Measurements from ENCODE around the gene STK38L.

STK38L gene

DNA sequence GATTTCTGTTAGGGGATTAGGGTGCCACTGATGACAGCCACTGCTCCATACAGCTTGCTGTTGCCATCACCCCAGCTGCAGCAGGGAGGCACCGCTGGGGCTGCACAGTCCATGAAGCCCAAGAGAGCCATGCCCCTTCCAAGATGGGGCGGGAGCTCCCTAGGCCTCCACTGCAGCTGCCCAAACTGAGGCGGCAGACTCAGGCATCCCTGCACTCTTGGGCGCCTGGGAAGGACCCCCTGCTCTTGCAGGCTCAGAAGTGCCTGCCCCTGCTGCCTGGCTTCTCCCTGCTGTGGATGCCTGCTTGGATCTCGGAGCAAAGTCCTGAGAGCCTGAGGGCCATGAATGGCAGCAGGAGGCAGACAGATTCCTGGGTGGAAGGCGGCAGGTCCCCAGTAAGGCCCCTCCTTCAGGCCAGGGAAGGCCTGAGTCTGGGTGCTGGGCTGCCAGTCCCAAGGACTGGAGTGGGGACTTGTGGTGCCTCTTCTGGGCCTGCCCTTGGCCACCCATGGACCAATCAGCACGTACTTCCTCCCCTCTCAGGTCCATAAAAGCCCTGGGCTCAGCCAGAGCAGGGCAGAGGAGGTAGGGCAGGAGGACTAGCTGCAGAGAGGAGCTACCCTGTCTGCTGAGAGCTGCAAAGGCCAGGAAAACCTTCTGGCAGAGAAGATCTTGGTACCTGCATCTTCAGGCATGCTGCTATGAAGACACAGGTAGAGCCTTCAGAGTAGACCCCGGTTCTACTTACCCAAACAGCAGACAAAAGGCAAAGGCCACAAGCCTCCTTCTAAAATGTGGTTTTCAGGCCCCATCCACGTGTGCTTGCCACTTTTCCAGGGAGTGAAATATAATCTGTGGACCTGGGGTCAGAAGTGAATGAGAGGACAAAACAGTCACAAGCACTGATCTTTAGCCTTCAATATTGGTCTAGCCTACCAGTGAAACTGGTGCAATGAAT lies 30.0 kb upstream of the STK38L start:
- CTCF ChIA-PET: no interaction called here
- POLR2A ChIA-PET: no interaction called here
- no peaks in the 10 kb centered on the region for H3K4me1 ChIP-seq (ENCODE audit: control extremely low read depth in 1 of 4, control insufficient read depth in 4 of 4, insufficient read depth in 4 of 4, low read length in 3 of 4)

GRCh38 chr12:27217590-27217989 lies 26.5 kb upstream of the STK38L start:
- H3K4me1 ChIP-seq (ENCODE audit: control extremely low read depth in 1 of 4, control insufficient read depth in 4 of 4, insufficient read depth in 4 of 4, low read length in 3 of 4): peaks cover 0 to 15% (median 1%) of the 10 kb centered on the region in 4 experiments
- CTCF ChIA-PET: no interaction called here
- no peak for DNase-seq
- peaks cover 0 to 5% (median 0%) of the 10 kb centered on the region in 5 experiments for H3K9me3 ChIP-seq (ENCODE audit: control extremely low read depth in 1 of 5, control insufficient read depth in 4 of 5, insufficient read depth in 2 of 5, low read depth in 1 of 5, low read length in 4 of 5)
- no peaks in the 10 kb centered on the region for H3K27me3 ChIP-seq (replicated peaks in 2 of 5; ENCODE audit: control insufficient read depth in 4 of 5, insufficient read depth in 5 of 5, low read length in 4 of 5)
- 100% methylated on average over 1 of the region's 2 CpGs for WGBS (ENCODE audit: insufficient coverage)
- no peak overlapping the region for H3K27ac ChIP-seq (ENCODE audit: insufficient read depth in 1 of 2, low read depth in 1 of 2, low read length in 2 of 2, poor library complexity in 1 of 2, severe bottlenecking in 2 of 2)
- POLR2A ChIA-PET: interaction anchor here (1.2 kb wide), 1 partner anchor 36 kb away, joined by 3 read pairs; no protein-coding TSS in a partner anchor
- no peak overlapping the region for H3K4me3 ChIP-seq (ENCODE audit: control insufficient read depth in 1 of 7, extremely low read depth in 1 of 7, insufficient read depth in 4 of 7, low read depth in 2 of 7, low read length in 6 of 7)
- no peaks in the 10 kb centered on the region for H3K36me3 ChIP-seq (ENCODE audit: control insufficient read depth in 4 of 4, insufficient read depth in 4 of 4, low read length in 3 of 4)

More for the DNA sequence above, 30.0 kb upstream of the STK38L start:
- H3K4me3 ChIP-seq (ENCODE audit: control insufficient read depth in 1 of 7, extremely low read depth in 1 of 7, insufficient read depth in 4 of 7, low read depth in 2 of 7, low read length in 6 of 7): no peak overlapping the region
- no peak for DNase-seq
- no peak overlapping the region for H3K27ac ChIP-seq (ENCODE audit: insufficient read depth in 1 of 2, low read depth in 1 of 2, low read length in 2 of 2, poor library complexity in 1 of 2, severe bottlenecking in 2 of 2)
- no peaks in the 10 kb centered on the region for H3K36me3 ChIP-seq (ENCODE audit: control insufficient read depth in 4 of 4, insufficient read depth in 4 of 4, low read length in 3 of 4)
- H3K9me3 ChIP-seq (ENCODE audit: control extremely low read depth in 1 of 5, control insufficient read depth in 4 of 5, insufficient read depth in 2 of 5, low read depth in 1 of 5, low read length in 4 of 5): peaks cover 0 to 11% (median 3%) of the 10 kb centered on the region in 5 experiments
- no peaks in the 10 kb centered on the region for H3K27me3 ChIP-seq (replicated peaks in 2 of 5; ENCODE audit: control insufficient read depth in 4 of 5, insufficient read depth in 5 of 5, low read length in 4 of 5)
- whole genome bisulfite sequencing (ENCODE audit: insufficient coverage): 98% methylated on average over 7 of the region's 9 CpGs

DNA sequence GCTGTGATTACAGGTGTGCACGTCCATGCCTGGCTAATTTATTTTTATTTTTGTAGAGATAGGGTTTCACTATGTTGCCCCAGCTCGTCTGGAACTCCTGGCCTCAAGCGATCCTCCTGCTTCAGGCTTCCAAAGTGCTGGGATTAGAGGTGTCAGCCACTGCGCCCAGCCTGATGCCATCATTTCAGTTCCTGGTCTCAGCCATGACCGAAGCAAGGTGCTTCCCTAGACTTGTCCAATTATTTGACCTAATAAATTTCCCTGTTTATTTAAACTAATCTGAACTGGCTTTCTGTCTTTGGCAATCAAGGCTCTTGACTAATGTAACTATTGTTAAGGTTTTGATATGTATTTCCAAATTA lies 24.4 kb upstream of the STK38L start:
- DNase-seq: no peak
- peaks cover 0 to 15% (median 1%) of the 10 kb centered on the region in 4 experiments for H3K4me1 ChIP-seq (ENCODE audit: control extremely low read depth in 1 of 4, control insufficient read depth in 4 of 4, insufficient read depth in 4 of 4, low read length in 3 of 4)
- no peaks in the 10 kb centered on the region for H3K36me3 ChIP-seq (ENCODE audit: control insufficient read depth in 4 of 4, insufficient read depth in 4 of 4, low read length in 3 of 4)
- H3K27ac ChIP-seq (ENCODE audit: insufficient read depth in 1 of 2, low read depth in 1 of 2, low read length in 2 of 2, poor library complexity in 1 of 2, severe bottlenecking in 2 of 2): no peak overlapping the region
- ChIA-PET POLR2A (no interaction called here), CTCF (interaction anchor here (1.3 kb wide), 1 partner anchor 78 kb away, joined by 3 read pairs; no protein-coding TSS in a partner anchor)
- H3K27me3 ChIP-seq (replicated peaks in 2 of 5; ENCODE audit: control insufficient read depth in 4 of 5, insufficient read depth in 5 of 5, low read length in 4 of 5): no peaks in the 10 kb centered on the region
- H3K4me3 ChIP-seq (ENCODE audit: control insufficient read depth in 1 of 7, extremely low read depth in 1 of 7, insufficient read depth in 4 of 7, low read depth in 2 of 7, low read length in 6 of 7): no peak overlapping the region
- WGBS (ENCODE audit: insufficient coverage): 96% methylated on average over 4 of the region's 5 CpGs
- H3K9me3 ChIP-seq (ENCODE audit: control extremely low read depth in 1 of 5, control insufficient read depth in 4 of 5, insufficient read depth in 2 of 5, low read depth in 1 of 5, low read length in 4 of 5): no peaks in the 10 kb centered on the region

DNA sequence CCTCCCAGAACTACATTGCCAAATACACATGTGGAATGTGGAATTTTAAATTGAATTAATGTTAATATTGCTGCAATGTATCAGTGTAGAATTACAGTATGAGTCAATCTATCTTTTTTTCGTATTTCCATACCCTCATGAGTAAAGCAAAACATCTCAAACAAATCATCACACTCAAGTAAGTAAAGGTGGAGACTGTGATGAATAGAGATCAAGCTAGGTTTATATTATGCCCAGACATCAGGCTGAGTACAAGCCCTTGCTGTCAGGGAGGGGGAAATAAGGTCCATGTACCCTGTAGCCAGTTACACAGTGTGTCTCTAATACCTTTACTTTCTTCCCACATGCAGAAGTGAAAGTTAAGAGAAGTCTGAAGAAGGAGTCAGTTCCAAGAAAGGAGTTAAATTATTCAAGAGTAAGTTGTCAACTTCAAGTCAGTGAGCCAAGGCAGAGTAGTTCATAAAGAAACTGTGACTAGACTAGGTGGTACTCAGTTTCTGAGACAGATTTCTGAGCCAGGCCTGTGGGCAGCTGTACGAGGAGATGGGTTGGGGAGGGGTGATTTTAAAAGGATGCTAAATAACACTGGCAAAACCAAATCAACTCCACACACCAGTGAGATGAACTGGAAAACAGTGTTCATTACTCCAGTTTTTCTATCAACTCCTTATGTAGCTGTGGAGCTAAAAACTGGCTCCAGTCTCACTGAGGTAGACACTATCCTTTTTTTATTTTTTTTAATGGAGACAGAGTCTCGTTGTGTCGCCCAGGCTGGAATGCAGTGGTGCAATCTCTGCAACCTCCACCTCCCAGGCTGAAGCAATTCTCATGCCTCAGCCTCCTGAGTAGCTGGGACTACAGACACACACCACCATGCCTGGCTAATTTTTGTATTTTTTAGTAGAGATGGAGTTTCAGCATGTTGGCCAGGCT lies 23.8 kb upstream of the STK38L start:
- DNase-seq: no peak
- H3K27ac ChIP-seq (ENCODE audit: insufficient read depth in 1 of 2, low read depth in 1 of 2, low read length in 2 of 2, poor library complexity in 1 of 2, severe bottlenecking in 2 of 2): no peak overlapping the region
- no peaks in the 10 kb centered on the region for H3K9me3 ChIP-seq (ENCODE audit: control extremely low read depth in 1 of 5, control insufficient read depth in 4 of 5, insufficient read depth in 2 of 5, low read depth in 1 of 5, low read length in 4 of 5)
- POLR2A ChIA-PET: no interaction called here
- no peaks in the 10 kb centered on the region for H3K27me3 ChIP-seq (replicated peaks in 2 of 5; ENCODE audit: control insufficient read depth in 4 of 5, insufficient read depth in 5 of 5, low read length in 4 of 5)
- no peak overlapping the region for H3K4me3 ChIP-seq (ENCODE audit: control insufficient read depth in 1 of 7, extremely low read depth in 1 of 7, insufficient read depth in 4 of 7, low read depth in 2 of 7, low read length in 6 of 7)
- H3K36me3 ChIP-seq (ENCODE audit: control insufficient read depth in 4 of 4, insufficient read depth in 4 of 4, low read length in 3 of 4): no peaks in the 10 kb centered on the region
- CTCF ChIA-PET: no interaction called here
- 72% methylated on average over 2 of the region's 4 CpGs for WGBS (ENCODE audit: insufficient coverage)
- peaks cover 0 to 15% (median 1%) of the 10 kb centered on the region in 4 experiments for H3K4me1 ChIP-seq (ENCODE audit: control extremely low read depth in 1 of 4, control insufficient read depth in 4 of 4, insufficient read depth in 4 of 4, low read length in 3 of 4)

GRCh38 chr12:27220988-27221345 lies 23.1 kb upstream of the STK38L start:
- POLR2A ChIA-PET: no interaction called here
- Histone ChIP-seq H3K27me3 (replicated peaks in 2 of 5; ENCODE audit: control insufficient read depth in 4 of 5, insufficient read depth in 5 of 5, low read length in 4 of 5) (no peaks in the 10 kb centered on the region), H3K36me3 (ENCODE audit: control insufficient read depth in 4 of 4, insufficient read depth in 4 of 4, low read length in 3 of 4) (no peaks in the 10 kb centered on the region), H3K27ac (ENCODE audit: insufficient read depth in 1 of 2, low read depth in 1 of 2, low read length in 2 of 2, poor library complexity in 1 of 2, severe bottlenecking in 2 of 2) (no peak overlapping the region), H3K9me3 (ENCODE audit: control extremely low read depth in 1 of 5, control insufficient read depth in 4 of 5, insufficient read depth in 2 of 5, low read depth in 1 of 5, low read length in 4 of 5) (no peaks in the 10 kb centered on the region), H3K4me1 (ENCODE audit: control extremely low read depth in 1 of 4, control insufficient read depth in 4 of 4, insufficient read depth in 4 of 4, low read length in 3 of 4) (peaks cover 0 to 15% (median 1%) of the 10 kb centered on the region in 4 experiments), H3K4me3 (ENCODE audit: control insufficient read depth in 1 of 7, extremely low read depth in 1 of 7, insufficient read depth in 4 of 7, low read depth in 2 of 7, low read length in 6 of 7) (no peak overlapping the region)
- CTCF ChIA-PET: interaction anchor here (1.7 kb wide), 1 partner anchor 10 kb away, joined by 4 read pairs; no protein-coding TSS in a partner anchor
- DNase-seq: peak in 1 of 3 donors; percentile 29
- 69% methylated on average over 3 of the region's 4 CpGs for WGBS (ENCODE audit: insufficient coverage)

GRCh38 chr12:27221625-27222387 lies 22.3 kb upstream of the STK38L start:
- WGBS (ENCODE audit: insufficient coverage): 100% methylated on average over 2 of the region's 7 CpGs
- ChIA-PET CTCF (interaction anchor here (1.1 to 1.7 kb wide), 2 partner anchors 9 to 25 kb away, joined by 3 to 4 read pairs; no protein-coding TSS in a partner anchor), POLR2A (no interaction called here)
- Histone ChIP-seq H3K4me3 (ENCODE audit: control insufficient read depth in 1 of 7, extremely low read depth in 1 of 7, insufficient read depth in 4 of 7, low read depth in 2 of 7, low read length in 6 of 7) (no peak overlapping the region), H3K4me1 (ENCODE audit: control extremely low read depth in 1 of 4, control insufficient read depth in 4 of 4, insufficient read depth in 4 of 4, low read length in 3 of 4) (peaks cover 0 to 15% (median 1%) of the 10 kb centered on the region in 4 experiments), H3K36me3 (ENCODE audit: control insufficient read depth in 4 of 4, insufficient read depth in 4 of 4, low read length in 3 of 4) (no peaks in the 10 kb centered on the region), H3K27ac (ENCODE audit: insufficient read depth in 1 of 2, low read depth in 1 of 2, low read length in 2 of 2, poor library complexity in 1 of 2, severe bottlenecking in 2 of 2) (no peak overlapping the region), H3K9me3 (ENCODE audit: control extremely low read depth in 1 of 5, control insufficient read depth in 4 of 5, insufficient read depth in 2 of 5, low read depth in 1 of 5, low read length in 4 of 5) (no peaks in the 10 kb centered on the region), H3K27me3 (replicated peaks in 2 of 5; ENCODE audit: control insufficient read depth in 4 of 5, insufficient read depth in 5 of 5, low read length in 4 of 5) (no peaks in the 10 kb centered on the region)
- DNase-seq: no peak
